HL-60/S4 (cell line): ENCODE data around the gene ZXDC.

ENCODE experiments used
- in situ Hi-C: fragments of 300-500 bp; cut with MboI; formaldehyde crosslinking; loops from 2 replicates; pipeline ENCODE4 v1.14.3; 2022; ENCODE audit warnings: low sequenced_read_pairs

The ZXDC gene, protein sequence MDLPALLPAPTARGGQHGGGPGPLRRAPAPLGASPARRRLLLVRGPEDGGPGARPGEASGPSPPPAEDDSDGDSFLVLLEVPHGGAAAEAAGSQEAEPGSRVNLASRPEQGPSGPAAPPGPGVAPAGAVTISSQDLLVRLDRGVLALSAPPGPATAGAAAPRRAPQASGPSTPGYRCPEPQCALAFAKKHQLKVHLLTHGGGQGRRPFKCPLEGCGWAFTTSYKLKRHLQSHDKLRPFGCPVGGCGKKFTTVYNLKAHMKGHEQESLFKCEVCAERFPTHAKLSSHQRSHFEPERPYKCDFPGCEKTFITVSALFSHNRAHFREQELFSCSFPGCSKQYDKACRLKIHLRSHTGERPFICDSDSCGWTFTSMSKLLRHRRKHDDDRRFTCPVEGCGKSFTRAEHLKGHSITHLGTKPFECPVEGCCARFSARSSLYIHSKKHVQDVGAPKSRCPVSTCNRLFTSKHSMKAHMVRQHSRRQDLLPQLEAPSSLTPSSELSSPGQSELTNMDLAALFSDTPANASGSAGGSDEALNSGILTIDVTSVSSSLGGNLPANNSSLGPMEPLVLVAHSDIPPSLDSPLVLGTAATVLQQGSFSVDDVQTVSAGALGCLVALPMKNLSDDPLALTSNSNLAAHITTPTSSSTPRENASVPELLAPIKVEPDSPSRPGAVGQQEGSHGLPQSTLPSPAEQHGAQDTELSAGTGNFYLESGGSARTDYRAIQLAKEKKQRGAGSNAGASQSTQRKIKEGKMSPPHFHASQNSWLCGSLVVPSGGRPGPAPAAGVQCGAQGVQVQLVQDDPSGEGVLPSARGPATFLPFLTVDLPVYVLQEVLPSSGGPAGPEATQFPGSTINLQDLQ

DNA sequence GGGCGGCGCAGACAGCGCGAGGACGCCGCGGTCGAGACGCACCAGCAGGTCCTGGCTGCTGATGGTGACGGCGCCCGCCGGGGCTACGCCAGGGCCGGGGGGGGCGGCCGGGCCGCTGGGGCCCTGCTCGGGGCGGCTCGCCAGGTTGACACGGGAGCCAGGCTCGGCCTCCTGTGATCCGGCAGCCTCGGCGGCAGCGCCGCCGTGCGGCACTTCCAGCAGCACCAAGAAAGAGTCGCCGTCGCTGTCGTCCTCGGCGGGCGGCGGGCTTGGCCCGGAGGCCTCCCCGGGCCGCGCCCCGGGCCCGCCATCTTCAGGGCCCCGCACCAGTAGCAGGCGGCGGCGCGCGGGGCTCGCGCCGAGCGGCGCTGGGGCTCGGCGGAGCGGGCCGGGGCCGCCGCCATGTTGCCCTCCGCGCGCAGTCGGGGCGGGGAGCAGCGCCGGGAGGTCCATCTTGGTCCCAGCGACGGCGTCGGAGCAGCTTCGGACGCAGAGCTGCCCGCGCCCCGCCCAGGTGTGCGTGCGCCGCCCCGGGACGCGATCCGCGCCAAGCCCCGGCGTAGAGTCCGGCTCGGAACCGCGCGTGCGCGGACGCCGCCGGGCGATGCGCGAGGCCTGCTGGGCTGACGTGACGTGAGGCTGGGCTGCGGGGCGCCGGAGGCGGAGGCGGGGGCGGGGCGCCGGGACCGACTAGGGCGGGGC is at the start of gene ZXDC:
TSS of gene ZXDC (minus strand) at position 479 of the 702 bp plus-strand sequence. CDS start at position 453, 26 bp downstream.
- in situ Hi-C loops, result no loop called here

DNA sequence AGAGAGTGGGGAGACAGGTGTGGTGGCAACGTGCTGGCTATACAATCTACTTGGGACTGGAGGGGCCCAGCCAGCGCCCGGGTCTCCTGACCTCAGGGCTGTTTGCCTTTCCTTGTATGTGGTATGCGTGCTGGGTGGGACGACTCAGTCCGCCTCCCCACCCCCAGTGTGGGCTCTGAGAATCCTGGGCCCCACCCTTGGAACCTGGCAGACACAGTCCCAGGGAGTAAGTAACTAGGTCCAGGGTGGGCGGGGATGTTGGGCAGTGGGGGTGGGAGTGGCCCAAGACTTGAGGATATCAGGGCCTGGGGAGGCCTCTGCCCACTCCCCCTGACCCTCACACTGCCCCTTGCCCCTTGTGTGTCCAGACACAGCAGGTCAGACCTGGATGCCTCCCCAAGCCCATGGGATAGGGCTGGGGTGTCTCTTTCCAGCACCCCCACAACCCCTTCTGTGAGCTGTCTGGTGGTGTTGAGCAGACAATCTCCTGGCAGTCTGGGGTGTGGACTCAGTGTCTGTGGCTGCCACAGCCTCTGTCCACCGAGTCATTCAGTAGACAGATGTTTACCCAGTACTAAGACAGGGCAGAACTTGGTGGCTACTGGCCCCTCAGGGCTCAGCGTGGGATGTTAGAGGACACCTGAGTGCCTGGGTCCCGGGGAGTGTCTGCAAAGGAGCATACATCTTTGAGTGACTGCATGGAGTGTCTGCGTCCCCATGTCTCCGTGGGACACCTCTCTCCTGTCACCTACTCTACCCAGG is 49.6 kb upstream of the ZXDC start:
- in situ Hi-C loops, result no loop called here

DNA sequence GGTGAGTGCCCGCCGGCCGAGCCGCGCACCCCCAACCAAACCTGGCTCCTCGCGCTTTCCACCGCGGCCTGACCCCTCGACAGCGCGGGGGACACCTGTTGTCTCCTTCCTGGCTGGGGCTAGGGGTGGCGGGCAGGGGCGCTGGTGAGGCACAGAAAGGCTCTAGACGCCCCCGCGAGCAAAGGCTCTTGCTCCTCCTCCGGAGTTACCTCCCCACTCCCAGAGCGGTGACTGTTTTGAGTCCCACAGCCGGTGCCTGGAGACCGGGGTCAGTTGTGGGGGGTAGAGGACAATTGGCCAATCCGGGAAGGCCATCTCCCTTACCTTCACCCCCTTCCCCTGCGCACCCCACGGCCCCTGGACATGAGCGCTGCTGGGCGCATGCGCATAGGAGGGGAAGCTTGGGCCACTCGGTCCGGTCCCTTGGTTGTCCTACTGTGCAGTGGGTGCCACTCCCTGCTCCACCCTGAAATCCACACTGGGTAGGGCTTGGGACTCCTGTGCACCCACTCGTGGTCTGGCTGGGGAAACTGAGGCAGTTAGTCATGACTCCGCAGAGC is 48.8 kb upstream of the ZXDC start:
- in situ Hi-C loops, result no loop called here

DNA sequence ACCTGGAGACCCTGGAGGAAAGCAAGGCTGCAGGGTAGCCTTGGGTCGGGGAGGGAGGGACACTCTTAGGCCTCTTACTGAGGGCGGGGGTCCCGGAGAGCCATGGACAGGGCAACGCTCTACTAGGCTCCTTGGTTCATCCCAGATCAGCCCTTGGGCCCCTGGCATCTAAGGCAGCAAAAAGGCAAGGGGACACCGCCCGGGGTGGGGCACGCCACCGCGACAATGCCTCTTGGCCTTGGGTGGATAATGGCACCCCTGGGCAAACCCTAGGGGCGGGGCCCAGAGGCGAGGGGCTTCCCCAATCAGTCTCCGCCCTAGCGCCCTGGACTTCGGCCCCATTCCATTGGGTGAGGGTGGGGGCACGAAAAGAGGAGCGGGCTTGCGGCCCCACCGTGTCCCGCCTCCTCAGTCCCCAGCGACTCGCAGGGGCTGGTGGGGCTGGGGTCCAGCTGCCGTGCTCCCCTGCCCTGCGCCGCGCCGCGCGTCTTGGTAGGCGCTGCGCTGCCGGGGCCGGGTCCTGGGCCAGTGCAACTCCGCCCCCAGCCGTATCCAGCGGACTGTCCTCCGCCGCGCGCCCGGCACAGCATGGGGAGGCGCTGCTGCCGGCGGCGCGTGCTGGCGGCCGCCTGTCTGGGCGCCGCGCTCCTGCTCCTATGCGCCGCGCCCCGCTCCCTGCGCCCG is 48.2 kb upstream of the ZXDC start, which contains the start of gene CHST13:
TSS of gene CHST13 (plus strand) at position 411 of the 684 bp plus-strand sequence. CDS start at position 589, 178 bp downstream.
- in situ Hi-C loops, result no loop called here

DNA sequence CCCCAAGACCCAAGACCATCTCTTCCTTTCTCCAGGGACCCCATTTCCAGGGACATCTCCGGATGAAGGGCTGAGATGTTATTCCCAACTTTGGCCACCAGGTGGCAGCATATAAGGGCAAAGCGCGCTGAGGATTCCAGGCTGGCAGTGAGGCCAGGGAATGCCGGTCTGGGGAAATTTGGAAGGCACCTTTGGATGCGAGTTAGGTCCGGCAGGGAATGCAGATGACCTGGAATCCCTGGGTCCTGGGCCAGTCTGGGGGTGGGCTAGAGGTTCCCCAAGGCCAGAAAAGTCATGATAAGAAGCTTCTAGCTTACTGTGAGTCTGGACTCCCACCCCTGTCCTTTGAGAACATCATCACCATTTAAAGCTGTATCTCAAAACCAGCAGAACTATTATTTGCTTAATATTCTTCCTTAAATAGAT is 46.7 kb upstream of the ZXDC start:
- in situ Hi-C loops, result no loop called here

DNA sequence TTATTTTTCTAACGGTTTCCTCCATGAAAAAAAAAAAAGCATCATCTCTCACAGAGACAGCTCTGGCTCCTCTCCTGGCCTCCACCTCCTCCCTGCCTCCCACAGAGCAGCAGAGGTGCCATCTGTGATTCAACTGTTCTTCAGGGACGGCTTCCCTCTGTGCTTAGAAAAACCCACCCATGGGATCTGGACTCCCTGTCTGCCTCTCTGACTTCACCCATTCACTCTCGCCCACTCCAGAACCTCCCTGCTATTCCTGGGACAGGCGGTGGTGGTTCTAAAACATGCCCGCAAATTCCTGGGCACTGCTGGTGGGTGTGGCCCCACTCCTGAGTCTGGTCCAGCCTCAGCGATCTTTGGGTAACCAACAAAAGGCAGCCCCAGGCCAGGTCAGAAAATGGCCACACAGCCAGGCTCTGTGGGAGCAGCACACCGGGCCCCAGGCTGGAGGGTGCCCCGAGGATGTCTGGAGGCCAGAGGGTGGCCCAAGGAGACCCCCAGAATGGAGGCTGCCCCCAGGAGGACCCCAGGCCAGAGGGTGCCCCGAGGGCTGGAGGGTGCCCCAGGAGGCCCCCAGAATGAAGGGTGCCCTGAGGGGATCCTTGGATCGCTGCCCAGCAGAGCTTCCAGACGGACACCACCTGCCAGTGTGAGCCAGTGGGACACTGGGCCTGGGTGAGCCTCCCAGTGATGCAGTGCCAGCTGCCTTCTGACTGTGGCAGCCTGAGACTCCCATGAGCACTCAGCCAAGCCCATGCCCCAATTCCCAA is 45.6 kb upstream of the ZXDC start:
- in situ Hi-C loops, result no loop called here

DNA sequence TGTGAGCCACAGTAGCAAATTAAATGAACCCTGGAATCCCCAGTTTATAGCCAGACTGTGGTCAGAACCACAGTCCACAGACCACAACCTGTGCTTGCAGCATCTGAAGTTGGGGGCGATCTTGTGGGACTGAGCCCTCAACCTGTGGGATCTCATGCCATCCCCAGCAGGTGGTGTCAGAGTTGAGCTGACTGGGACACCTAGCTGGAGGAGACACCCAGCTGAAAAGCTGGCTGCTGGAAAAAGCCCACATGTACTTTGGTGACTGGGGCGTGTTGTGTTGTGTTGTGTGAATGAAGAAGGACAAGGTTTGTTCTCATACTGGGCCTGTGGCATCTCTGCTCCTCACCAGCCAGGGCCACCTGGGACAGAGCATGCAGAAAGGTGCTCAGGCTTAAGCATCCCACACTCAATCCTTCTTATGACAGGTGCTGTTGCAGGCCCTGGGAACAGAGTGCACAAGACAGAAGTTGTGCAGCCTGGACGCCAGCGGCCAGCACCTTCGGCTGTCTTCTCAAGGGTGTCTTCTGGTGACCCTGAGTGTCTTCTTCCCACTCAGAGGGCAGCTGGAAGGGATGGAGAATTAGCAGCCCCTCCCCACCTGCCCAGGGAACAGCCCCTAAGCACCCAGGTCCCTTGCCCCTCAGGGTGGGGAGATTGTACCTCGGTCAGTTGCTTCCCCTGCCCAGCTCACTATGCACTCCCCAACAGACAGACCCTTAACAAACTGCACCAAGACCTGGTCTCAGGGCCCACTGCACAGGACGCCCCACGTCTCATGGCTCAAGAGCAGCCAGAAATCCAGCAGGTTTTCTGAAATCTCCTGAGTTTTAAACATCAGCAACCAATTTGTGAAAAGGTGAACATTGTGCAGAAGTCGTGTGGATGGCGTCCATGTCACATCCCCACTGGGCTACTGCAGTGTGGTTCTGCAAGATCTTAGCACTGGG is 44.1 kb upstream of the ZXDC start:
- in situ Hi-C loops, result no loop called here

DNA sequence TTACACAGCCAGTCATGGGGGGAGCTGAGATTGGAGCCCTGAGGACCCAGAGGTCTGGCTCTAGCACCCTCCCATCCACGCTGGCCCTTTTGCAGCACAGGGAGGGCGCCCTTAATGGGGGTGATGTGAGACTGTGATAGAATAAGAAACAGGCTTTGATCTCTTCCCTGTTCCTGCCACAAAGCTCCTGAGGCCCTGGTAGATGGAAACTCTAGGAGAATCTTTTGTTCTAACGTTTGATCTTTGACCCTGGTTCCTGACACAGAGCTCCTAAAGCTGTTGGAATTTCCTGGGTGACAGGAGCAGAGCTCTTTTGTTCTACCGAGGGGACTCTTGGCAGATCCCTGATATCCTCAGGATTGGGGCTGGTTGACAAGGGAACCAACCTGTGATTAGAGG is 43.1 kb upstream of the ZXDC start:
- in situ Hi-C loops, result no loop called here

DNA sequence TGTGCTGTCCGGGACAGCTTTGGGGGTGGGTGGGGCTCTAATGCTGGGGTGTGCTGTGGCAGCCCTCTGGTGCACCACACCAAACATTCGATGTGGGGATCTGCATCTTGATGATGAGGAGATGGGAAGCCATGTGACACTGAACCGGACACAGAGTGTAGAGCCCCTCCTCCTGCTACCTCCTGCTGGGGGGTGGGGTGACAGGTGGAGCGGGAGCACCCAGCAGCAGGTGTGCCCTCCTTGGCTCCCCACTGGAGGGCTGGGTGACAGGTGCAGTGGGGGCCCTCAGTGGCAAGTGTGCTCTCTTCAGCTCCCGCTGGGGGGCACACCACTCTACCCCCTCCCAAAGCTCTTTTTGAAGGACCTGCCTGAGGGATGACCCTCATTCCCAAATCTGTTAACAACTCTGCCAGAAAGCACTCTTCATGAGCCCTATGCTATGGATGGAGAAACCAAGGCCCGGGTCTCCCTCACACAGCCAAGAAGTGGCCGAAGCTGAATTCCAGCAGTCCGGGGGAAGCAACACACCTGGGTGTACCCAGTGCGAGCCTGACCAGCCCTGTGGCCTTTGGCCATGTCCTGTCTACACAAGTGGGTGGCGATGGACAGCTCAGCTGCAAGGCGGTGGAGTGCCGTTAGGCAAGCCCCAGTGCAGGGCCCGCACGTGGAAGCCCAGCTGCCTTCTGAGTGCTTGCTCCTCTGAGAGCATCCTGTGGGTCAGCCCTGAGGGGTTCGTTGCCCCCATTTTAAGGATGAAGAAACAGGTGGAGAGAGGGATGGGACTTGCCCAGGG is 42.5 kb upstream of the ZXDC start:
- in situ Hi-C loops, result no loop called here

DNA sequence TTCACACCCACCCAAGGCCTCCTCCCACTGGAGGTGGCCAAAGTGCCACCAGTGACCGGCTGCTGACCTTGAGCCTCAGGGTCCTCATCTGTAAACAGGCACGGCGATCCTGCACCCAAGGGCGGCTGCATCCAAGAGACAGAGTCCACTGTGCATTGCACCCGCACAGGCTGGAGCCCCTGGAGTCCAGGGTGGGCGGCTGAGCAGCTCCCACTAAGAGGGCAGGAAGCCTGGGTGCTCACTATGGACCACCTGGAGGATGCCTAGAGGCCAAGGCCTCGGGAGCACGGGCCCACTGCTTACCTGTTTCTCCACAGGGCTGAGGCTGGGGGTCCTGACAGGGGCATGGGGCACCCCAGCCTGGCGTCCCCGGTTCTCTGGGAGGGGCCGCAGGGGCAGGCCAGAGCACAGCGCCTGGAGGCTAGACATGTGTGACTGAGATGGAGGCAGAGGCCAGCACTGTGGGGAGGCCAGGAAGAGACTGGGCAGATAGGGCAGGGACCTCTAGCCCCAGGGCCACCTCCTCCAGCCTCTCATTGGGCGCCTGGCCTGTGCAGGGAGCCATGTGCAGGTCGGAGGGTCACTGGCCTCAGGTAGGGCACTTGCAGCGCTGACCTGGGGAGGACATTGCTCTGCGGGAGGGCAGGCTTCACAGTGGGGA is 41.7 kb upstream of the ZXDC start, which contains the start of gene UROC1:
TSS of gene UROC1 (minus strand) at position 483 of the 661 bp plus-strand sequence. CDS start at position 429, 54 bp downstream.
- in situ Hi-C loops, result no loop called here

DNA sequence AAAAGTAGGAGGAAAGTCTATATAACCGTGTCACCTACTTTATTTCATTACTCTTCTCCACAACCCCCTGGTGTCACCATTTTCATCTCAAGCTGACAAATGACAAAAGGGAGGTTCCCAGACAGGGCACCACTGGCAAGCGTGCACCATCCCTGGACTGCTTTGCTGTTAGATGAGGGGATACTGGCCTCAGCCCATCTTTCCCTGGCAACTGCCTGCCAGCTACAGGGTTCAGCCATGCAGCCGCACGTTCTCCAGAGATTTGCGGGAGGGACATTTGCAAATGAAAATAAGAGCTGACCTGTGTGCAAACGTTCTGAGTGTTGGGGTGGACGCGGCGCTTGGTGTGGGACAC is 41.2 kb upstream of the ZXDC start:
- in situ Hi-C loops, result no loop called here

DNA sequence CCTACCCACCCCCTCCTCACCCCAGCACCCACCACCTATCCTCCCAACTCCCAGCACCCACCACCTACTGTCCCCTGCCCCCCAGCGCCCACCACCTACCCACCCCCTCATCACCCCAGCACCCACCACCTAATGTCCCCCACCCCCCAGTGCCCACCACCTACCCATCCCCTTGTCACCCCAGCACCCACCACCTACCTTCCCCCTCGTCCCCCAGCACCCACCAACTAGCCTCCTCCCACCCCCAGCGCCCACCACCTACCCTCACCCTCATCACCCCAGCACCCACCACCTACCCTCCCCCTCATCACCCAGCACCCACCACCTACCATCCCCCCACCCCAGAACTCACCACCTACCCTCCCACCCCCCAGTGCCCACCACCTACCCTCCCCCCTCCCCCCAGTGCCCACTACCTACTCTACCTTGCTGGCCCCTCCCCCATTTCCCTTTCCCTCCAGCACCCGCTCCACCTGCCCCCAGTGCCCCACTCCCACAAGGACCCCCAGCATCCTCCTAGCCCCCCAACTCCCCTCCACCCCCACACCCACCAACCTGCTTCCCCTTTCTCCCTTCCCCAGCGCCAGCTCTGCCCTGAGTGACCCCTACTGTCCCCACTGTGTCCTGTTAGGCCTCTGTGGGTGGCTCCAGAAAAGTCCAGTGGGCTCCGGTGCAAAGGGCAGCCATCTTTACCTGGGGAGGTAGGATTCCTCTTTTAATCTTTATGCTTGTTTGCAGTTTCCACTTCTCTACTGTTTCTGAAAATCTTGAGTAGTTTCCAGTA is 40.7 kb upstream of the ZXDC start:
- in situ Hi-C loops, result no loop called here

DNA sequence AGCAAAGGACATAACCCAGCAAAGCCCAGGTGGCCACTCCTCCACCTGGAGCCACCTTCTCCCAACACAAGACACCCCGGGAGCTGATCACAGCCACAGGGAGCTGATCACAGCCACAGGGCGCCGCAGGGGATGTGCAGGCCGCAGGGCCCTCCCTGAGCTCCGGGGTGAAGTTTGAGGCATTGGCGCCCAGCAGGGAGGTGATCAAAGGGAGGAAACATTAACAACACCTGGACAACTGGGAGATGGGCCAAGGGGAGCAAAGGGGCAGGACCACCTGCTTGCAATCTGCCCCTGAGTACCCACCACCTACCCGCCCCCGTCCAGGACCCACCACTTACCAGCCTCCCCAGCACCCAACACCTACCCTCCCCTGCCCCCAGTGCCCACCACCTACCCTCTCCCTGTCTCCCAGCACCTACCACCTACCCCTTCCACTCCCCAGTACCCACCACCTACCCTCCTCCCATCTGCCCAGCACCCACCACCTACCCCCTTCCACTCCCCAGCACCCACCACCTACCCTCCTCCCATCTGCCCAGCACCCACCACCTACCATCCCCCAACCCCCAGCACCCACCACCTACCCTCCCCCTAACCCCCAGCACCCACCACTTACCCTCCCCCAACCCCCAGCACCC is 39.5 kb upstream of the ZXDC start:
- in situ Hi-C loops, result no loop called here

DNA sequence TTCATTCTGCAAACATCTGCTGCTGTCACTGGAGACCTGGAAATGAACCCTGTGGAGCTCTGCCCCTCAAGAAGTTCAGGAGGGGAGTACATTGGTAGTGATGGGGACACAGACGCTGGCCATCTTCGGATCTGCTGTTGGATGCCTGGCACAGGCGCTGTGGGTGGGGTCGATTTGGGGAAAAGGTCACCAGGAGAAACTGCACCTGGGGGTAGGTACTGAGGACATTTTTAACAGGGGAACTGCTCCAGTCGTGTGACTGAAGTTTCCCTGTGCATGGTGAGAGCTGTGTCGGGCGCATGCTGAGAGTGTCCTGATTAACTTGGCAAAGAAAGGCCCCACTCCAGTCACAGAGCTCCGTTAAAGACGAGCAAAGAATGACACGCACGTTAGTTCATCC is 38.5 kb upstream of the ZXDC start:
- in situ Hi-C loops, result no loop called here
